ENCODE measurements around the gene PLK1. TPM values are rescaled to one million over a fixed set of nuclear protein-coding genes. Genes with fewer than 3 reads are reported as not detected.

PLK1 gene
- total and polyA plus RNA-seq, 2 of the 4 experiments (the other 2 are of a cell fraction), result 19.4 to 59.0 TPM

DNA sequence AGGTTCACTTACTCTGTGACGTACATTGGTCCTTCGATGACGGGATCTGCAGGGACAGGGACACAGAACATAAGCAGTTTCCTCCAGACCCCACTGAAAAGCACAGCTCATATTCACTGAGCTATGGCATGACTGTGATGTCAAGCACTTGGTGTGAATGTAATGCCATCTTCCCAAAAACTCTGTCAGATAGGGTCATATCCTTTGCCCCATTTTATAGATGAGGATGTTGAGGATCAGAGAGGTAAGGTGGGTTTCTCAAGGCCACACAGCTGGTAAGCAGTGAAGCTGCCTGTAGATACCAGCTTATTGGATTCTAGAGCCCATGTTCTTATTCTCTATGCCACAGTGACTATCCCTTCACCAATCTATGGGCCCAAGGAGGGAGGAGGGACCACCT, 31.8 kb downstream of the PLK1 start:
- intact Hi-C loops (cut with micrococcal nuclease) (no loop called here), dilution Hi-C loops (cut with HindIII; ENCODE audit: low sequenced_read_pairs, unreplicated experiment) (no loop called here), in situ Hi-C loops (cut with MboI; ENCODE audit: low sequenced_read_pairs) (no loop called here)
- Histone ChIP-seq H3K4ac (ENCODE audit: low read depth, low read length) (no peak overlapping the region), H2BK15ac (ENCODE audit: low read depth, low read length) (no peak overlapping the region), H2BK120ac (ENCODE audit: low read depth, low read length) (no peak overlapping the region), H3K14ac (replicated peaks; ENCODE audit: low read depth, low read length) (no peak overlapping the region), H2AK9ac (replicated peaks; ENCODE audit: low read depth, low read length, poor library complexity) (no peak overlapping the region), H2BK5ac (ENCODE audit: low read depth, low read length, poor library complexity, severe bottlenecking) (no peak overlapping the region), H4K20me1 (ENCODE audit: insufficient read depth, low read length) (no peaks in the 10 kb centered on the region), H3K36me3 (ENCODE audit: control insufficient read depth, insufficient read depth, low read length) (no peaks in the 10 kb centered on the region), H3K23ac (ENCODE audit: low read depth, low read length) (no peak overlapping the region), H2BK20ac (ENCODE audit: low read depth, low read length) (no peak overlapping the region), H4K91ac (ENCODE audit: insufficient read depth, low read depth, low read length) (no peak overlapping the region), H2AFZ (replicated peaks; ENCODE audit: low read length, poor library complexity) (no peak overlapping the region), H4K8ac (ENCODE audit: low read depth in 2 of 2, low read length in 2 of 2) (no peak overlapping the region), H3K4me3 (ENCODE audit: insufficient read depth, low read depth, low read length) (no peak overlapping the region), H3K79me1 (ENCODE audit: low read depth in 1 of 2, low read length in 2 of 2) (no peaks in the 10 kb centered on the region), H2AK5ac (ENCODE audit: low read depth, low read length) (no peak overlapping the region), H3K4me1 (ENCODE audit: control insufficient read depth, insufficient read depth, low read length) (no peaks in the 10 kb centered on the region), H3K27ac (ENCODE audit: insufficient read depth, low read length) (no peak overlapping the region), H4K5ac (ENCODE audit: low read depth, low read length) (no peak overlapping the region), H3K9ac (ENCODE audit: low read depth, low read length) (no peak overlapping the region), H3K9me1 (ENCODE audit: insufficient read depth, low read length) (no peaks in the 10 kb centered on the region), H3K18ac (ENCODE audit: low read depth, low read length) (no peak overlapping the region), H3K9me3 (ENCODE audit: control insufficient read depth, insufficient read depth, low read length) (peaks cover 9% of the 10 kb centered on the region), H3K27me3 (ENCODE audit: control insufficient read depth, insufficient read depth, low read length) (peaks cover 18% of the 10 kb centered on the region), H3K4me2 (ENCODE audit: low read depth, low read length) (no peak overlapping the region), H3K56ac (ENCODE audit: extremely low read depth, insufficient read depth, low read length) (no peak overlapping the region)
- ChIA-PET CTCF (no interaction called here), POLR2A (ENCODE audit: unreplicated experiment) (no interaction called here)
- DNase-seq, result no peak
- TF ChIP-seq POLR2A (IDR thresholded peaks at IDR 0.05; ENCODE audit: low read depth, low read length) (no peak), ELK1 (IDR thresholded peaks at IDR 0.05; ENCODE audit: borderline replicate concordance, low read depth, low read length) (no peak), CEBPB (IDR thresholded peaks at IDR 0.05; ENCODE audit: low read depth, low read length) (no peak)
- ATAC-seq (ENCODE audit: low read depth), result no peak
- WGBS, 2 experiments (ENCODE audit: extremely low coverage in 2 of 2, insufficient read length in 1 of 2), result no CpG with 5 or more reads among the region's 3 CpGs
- no TSS peak for BruUV-seq (replicated peaks)

Measured in IMR-90 (cell line).